ENCODE measurements around the gene SLC6A12. TPM values are rescaled to one million over a fixed set of nuclear protein-coding genes. Genes with fewer than 3 reads are reported as not detected.
A peak's percentile ranks its signal among the peaks of the same experiment; 100 is the strongest.

SLC6A12 gene
- total RNA-seq (2014; rRNA removed; shearing (Covaris generic)): not detected in 2 replicates

DNA sequence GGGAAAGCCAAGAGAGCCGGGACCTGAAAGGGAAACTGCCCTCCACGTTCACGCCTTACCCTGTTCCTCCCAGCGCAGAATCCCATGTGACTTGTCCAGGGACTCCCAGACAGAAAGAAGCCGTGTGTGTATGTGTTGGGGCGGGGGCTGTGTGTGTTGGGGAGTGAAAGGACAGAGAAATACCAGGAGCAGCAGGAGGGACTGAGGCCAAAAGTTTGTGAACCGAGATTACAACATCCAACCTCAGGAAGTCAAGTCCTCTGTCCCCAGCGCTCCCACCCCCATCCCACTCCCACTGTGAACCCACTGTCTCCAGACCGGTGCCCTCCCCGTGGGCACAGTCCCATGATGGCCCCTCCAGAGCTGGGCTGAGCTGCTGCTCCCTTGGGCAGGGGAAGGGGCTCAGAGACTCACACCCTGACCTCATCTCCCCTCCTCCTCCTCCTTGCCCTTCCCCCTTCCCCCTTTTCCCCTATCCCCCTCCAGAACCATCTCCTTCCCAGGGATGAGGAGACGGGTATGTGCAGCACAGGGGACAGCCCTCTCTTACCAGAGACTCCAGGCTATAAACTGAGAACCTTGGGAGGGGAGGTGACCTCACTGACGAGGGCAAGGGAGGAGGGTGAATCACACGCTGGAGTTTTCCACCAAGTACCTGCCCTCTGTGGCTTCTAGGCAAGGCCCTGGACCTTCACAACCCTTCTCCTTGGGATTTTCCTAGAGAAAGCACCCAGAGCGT, at the start of gene SLC6A12:
Gene SLC6A12 (minus strand): TSS at position 155 of the 739 bp plus-strand sequence. CDS start 4,171 bp downstream, outside the sequence.
- Histone ChIP-seq H3K27me3 (peaks cover 44% of the 10 kb centered on the region), H3K4me3 (no peak within 1 kb of the TSS), H3K9me3 (replicated peaks) (no peaks in the 10 kb centered on the region), H3K4me1 (no peaks in the 10 kb centered on the region), H3K36me3 (no peaks in the 10 kb centered on the region), H3K27ac (no peak within 1 kb of the TSS)
- no peak for DNase-seq

DNA sequence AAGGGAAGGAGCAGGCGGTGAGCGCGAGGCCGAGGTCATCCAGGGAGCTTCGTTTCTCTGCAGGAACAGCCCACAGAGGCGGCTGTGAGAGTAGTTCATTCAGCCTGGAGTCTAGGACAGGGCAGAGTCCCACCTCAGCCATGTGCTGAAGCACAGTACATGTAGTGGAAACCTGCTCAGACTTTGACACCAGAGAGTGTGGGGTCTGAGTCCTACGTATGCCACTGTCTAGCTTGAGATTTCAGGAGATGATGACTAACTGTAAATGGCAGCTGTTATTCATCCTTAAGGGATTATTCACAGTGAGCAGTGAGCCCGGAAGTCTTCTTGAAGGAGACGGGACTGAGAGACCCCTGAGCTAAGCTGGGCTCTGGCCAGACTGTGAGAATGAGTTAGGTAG, 49.6 kb upstream of the SLC6A12 start:
- Histone ChIP-seq H3K4me1 (peaks cover 2% of the 10 kb centered on the region; the same call in 1 of the 2 replicates), H3K4me3 (no peak overlapping the region), H3K9me3 (replicated peaks) (no peaks in the 10 kb centered on the region), H3K27ac (no peak overlapping the region), H3K36me3 (no peaks in the 10 kb centered on the region), H3K27me3 (peaks cover 5% of the 10 kb centered on the region)
- peak in 1 of 2 experiments; percentile 16 for DNase-seq

DNA sequence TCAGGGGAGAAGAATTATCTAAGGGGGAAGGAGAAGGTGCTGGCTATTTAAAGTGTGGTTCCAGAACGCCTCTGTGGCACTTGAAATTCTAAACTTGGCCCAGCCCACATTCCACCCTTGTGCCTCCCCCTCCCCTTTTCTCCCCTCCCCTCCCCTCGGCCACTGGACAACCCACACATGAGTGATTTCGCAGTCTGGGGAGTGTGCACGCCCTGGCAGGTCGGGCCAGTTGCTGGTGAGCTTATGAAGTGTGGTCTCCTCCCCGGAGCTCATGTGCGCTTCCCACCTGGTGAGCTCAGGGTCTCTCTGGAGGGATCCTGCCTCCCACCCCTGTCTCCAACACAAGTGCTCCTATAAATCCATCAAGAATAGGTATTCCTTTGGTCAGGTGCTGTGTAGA, 48.9 kb upstream of the SLC6A12 start, which contains the start of gene SLC6A13:
Gene SLC6A13 (minus strand): TSS at position 20 of the 400 bp plus-strand sequence. CDS start 2,784 bp downstream, outside the sequence.
- Histone ChIP-seq H3K36me3 (no peaks in the 10 kb centered on the region), H3K9me3 (replicated peaks) (no peaks in the 10 kb centered on the region), H3K4me1 (peaks cover 2% of the 10 kb centered on the region; the same call in 1 of the 2 replicates), H3K4me3 (no peak within 1 kb of the TSS), H3K27ac (no peak within 1 kb of the TSS), H3K27me3 (peaks cover 5% of the 10 kb centered on the region)
- peak; percentile 16 to 26 for DNase-seq

DNA sequence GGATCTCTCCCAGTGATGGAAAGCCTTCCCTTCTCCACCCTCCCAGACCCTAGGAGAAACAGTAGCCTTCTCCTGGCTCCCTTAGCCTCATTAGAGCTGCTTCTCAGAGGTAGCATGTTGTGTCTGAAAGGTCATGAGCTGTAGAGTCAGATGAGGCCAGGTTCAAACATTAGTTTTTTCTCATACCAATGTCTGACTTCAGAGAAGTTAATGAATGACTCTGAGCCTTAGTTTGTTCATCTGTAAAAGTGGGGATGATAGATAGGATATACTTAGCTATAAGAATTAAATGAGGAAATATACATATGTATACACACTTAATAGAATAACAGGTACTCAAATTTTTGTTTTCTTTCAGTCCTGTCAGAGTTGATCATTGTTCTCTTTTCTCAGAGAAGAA, 48.2 kb upstream of the SLC6A12 start:
- Histone ChIP-seq H3K9me3 (replicated peaks) (no peaks in the 10 kb centered on the region), H3K27me3 (peaks cover 5% of the 10 kb centered on the region), H3K27ac (no peak overlapping the region), H3K4me3 (no peak overlapping the region), H3K36me3 (no peaks in the 10 kb centered on the region), H3K4me1 (peaks cover 2% of the 10 kb centered on the region; the same call in 1 of the 2 replicates)
- no peak for DNase-seq

DNA sequence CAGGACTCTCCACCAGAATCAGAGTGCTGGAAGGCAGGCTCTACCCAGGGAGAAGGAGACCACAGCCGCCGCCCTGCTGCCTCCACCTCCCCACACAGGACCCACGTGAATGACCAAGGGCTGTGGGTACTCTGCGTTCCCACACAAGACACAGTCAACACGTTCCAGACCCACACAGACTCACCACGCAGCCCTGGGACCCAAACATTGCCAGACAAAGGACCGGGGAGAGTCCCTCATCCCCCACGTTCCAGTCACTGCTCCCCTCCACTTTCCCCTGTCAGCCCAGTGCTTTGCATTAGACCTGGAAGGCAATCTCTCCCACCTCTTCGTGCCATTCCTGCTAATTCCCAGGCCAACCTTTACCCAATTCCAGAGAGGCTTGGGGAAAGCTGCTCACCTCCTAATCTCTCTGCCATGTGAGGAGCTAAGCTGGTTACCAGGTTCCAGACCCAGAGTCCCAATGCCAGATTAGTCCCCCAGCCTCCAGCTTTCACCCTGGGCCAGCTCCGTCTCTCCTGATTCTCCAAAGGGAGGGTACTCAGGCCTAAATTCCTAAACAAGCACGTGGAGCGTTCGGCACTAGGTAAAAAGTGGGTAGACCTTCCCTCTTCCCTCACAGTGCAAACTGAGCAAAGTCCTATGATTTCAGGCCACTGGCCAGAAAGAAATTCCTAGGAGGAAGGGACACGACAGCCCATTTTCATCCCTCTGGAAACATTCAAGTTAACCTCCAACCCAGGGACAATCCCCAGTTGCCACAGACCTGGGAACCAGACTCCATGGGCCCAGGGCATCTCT, 43.8 kb upstream of the SLC6A12 start:
- peaks cover 2% of the 10 kb centered on the region; the same call in 1 of the 2 replicates for H3K4me1 ChIP-seq
- no peak overlapping the region for H3K27ac ChIP-seq

DNA sequence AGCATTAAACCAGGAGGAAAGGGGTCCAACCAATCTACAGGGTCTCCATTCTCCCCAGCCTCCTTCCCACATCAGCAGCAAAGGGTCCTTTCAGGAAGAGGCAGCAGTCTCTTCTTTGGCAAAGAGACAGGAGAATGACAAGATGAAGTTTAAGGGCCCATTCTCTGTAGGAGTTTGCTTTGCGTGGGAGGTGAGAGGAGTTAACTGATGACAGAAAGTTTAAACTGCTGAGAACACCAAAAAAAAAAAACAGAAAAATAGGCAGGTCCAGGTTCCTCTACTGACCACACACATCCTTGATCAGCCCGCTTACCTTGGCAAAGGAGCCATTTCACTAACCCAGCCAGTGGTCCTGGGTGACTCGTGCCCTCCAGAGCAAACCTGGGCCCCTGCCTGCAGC, 43.0 kb upstream of the SLC6A12 start:
- DNase-seq: no peak
- H3K27me3 ChIP-seq: peaks cover 5% of the 10 kb centered on the region
- H3K4me1 ChIP-seq: no peaks in the 10 kb centered on the region
- H3K9me3 ChIP-seq (replicated peaks): no peaks in the 10 kb centered on the region
- no peak overlapping the region for H3K4me3 ChIP-seq
- no peak overlapping the region for H3K27ac ChIP-seq
- H3K36me3 ChIP-seq: no peaks in the 10 kb centered on the region

More for the DNA sequence above, 43.8 kb upstream of the SLC6A12 start:
- no peaks in the 10 kb centered on the region for H3K9me3 ChIP-seq (replicated peaks)
- no peak for DNase-seq
- H3K27me3 ChIP-seq: peaks cover 5% of the 10 kb centered on the region
- no peaks in the 10 kb centered on the region for H3K36me3 ChIP-seq
- no peak overlapping the region for H3K4me3 ChIP-seq

DNA sequence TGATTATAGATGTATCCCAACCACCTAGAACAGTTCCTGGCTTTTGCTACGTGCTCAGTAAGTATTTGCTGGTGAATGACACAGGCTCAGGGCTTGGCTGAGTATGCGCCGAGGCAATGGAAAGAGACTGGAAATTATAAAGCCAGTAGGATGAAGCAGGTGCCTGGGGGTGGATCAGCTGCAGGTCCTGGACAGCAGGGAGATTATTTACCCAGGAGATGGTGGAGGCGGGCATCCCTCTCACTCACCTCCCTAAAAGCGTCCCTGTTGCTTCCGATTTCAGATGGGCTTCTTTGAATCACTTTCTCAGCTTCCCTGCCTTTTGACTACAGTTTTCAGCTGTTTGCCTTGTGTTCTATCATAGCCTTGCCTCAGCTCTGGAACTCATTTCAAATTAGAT, 42.3 kb upstream of the SLC6A12 start:
- H3K9me3 ChIP-seq (replicated peaks): no peaks in the 10 kb centered on the region
- DNase-seq: no peak
- H3K36me3 ChIP-seq: no peaks in the 10 kb centered on the region
- H3K27me3 ChIP-seq: peaks cover 5% of the 10 kb centered on the region
- H3K27ac ChIP-seq: no peak overlapping the region
- H3K4me3 ChIP-seq: no peak overlapping the region
- H3K4me1 ChIP-seq: no peaks in the 10 kb centered on the region

DNA sequence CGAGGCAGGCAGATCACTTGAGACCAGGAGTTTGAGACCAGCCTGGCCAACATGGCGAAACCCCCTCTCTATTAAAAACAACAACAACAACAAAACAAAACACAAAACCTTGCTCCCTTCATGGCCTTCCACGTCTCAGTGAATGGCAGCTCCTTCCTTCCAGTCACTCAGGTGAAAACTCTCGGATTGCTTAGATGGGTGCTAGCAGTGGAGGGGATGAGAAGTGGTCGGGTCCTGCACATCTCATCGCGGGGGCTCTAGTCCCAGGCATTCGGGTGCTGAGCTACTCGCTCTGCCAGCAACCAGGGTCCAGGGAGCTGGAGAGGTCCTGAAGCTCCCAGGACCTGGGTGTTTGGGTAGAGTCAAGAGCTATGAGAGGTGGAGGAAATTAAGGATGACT, 41.0 kb upstream of the SLC6A12 start:
- Histone ChIP-seq H3K9me3 (replicated peaks) (no peaks in the 10 kb centered on the region), H3K27ac (no peak overlapping the region), H3K4me1 (no peaks in the 10 kb centered on the region), H3K36me3 (no peaks in the 10 kb centered on the region), H3K27me3 (peaks cover under 1% of the 10 kb centered on the region; the same call in 1 of the 2 replicates), H3K4me3 (no peak overlapping the region)
- no peak for DNase-seq

DNA sequence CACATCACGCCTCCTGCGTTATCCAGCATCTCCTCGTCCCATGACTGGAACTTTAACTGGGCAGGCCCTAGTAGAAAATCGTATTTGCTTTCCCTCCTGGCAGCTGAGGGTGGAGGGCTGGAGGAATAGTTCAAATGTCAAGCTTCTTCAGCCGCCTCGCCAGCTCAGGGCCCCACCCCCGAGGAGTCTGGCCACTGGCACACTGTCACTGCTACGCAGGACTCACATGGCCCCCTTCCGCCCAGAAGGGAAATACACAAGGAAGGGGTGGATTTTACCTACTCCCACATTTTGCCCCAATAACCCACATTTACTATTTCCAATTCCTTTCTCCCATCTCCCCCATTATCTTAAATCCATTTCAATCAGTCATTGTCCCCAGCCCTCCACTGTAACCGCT, 40.1 kb upstream of the SLC6A12 start:
- Histone ChIP-seq H3K36me3 (no peaks in the 10 kb centered on the region), H3K9me3 (replicated peaks) (no peaks in the 10 kb centered on the region), H3K27ac (no peak overlapping the region), H3K4me1 (no peaks in the 10 kb centered on the region), H3K4me3 (no peak overlapping the region), H3K27me3 (no peaks in the 10 kb centered on the region)
- no peak for DNase-seq

DNA sequence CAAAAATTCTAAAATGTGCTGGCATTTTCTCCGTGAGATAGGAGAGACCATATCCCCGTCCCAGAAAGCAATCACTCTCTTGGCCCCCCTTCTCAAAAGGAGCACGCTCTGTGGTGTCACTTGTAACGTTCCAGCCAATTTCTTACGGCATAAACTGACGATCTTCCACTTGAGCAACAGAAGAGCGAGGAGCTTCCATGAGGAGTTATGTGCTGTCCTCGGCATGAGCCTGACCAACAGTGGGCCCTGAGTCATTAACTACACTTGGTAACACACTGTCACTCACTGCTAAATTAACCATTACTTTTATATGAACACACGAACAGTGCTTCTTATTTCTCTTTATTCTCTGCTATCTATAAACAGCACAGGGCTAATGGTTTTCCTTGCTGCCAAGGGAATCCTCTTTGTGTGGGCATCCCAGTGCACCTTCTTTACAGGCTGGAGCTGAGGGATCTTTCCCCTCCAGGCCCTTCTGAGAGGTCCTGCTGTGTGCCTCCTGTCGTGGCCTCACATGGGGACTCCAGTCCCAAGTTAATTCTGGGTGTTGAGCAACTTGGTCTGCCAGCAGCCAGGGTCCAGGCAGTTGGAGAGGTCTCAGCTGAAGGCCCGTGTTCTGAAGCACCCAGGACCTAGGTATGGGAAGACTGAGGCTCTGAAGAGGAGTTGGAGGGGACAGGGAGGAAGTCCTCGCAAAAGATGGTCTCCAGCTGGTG, 39.3 kb upstream of the SLC6A12 start:
- Histone ChIP-seq H3K4me3 (no peak overlapping the region), H3K27ac (no peak overlapping the region), H3K27me3 (no peaks in the 10 kb centered on the region), H3K4me1 (no peaks in the 10 kb centered on the region), H3K36me3 (no peaks in the 10 kb centered on the region), H3K9me3 (replicated peaks) (no peaks in the 10 kb centered on the region)
- DNase-seq: no peak

DNA sequence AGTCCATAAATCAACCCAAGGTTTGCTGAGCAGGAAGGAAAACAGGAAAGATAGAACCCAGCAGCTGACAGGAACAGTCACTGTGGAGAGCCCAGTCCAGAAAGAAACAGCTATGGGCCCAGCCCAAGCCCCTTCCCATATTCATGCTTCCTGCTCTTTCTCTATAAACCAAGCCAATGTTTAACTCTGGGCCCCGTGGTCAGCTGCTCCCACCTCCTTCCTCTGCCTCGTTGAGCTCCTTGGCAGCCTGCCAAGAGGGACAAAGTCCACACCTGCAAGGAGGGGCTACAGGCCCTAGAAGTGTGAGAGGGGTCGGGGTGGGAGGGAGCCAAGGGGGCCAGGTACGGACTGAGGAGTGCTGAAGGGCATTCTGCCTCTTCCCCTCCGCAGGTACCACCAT, 38.7 kb upstream of the SLC6A12 start:
- H3K27me3 ChIP-seq: no peaks in the 10 kb centered on the region
- H3K9me3 ChIP-seq (replicated peaks): no peaks in the 10 kb centered on the region
- no peaks in the 10 kb centered on the region for H3K4me1 ChIP-seq
- no peak for DNase-seq
- H3K36me3 ChIP-seq: no peaks in the 10 kb centered on the region
- no peak overlapping the region for H3K27ac ChIP-seq
- H3K4me3 ChIP-seq: no peak overlapping the region

DNA sequence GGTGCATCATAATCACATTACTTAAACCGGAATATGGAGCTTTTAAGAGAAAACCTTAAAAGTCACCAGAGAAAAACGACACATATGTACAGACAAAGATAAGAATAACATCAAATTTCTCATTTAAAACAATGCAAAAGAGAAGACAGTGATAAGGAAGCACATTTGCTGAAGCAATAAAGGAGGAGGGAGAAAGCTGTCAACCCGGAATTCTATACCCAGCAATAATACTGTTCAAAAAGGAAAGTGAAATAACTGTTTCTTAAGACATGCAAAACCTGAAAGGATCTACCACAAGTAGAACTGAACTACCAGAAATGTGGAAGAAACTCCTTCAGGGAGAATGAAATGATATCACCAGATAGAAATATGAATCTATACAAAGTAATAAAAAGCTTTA, 33.3 kb upstream of the SLC6A12 start:
- Histone ChIP-seq H3K4me3 (no peak overlapping the region), H3K4me1 (no peaks in the 10 kb centered on the region), H3K36me3 (no peaks in the 10 kb centered on the region), H3K9me3 (replicated peaks) (peaks cover 5% of the 10 kb centered on the region; the same call in 1 of the 2 replicates), H3K27ac (no peak overlapping the region), H3K27me3 (no peaks in the 10 kb centered on the region)
- DNase-seq: no peak

DNA sequence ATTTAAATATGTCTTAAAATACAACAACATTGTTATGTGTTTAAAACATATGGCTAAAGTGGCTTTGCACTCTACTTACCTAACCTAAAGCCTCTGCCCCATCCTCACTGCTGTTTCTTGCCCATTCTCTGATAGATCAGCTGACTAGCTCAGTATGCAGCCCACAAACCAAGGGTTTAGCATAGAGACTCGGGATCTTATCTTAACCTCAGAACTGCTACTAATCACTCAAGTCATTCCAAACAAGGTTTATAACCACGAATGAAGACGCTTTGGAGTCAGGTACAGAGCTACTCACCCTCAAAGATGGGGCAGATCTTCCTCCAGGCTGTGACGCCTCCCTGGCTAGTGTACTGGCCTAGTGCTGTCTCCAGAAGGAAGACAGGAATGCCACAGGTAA, 29.4 kb upstream of the SLC6A12 start:
- Histone ChIP-seq H3K27me3 (no peaks in the 10 kb centered on the region), H3K27ac (no peak overlapping the region), H3K36me3 (no peaks in the 10 kb centered on the region), H3K4me3 (no peak overlapping the region), H3K4me1 (no peaks in the 10 kb centered on the region), H3K9me3 (replicated peaks) (peaks cover 5% of the 10 kb centered on the region; the same call in 1 of the 2 replicates)
- no peak for DNase-seq

DNA sequence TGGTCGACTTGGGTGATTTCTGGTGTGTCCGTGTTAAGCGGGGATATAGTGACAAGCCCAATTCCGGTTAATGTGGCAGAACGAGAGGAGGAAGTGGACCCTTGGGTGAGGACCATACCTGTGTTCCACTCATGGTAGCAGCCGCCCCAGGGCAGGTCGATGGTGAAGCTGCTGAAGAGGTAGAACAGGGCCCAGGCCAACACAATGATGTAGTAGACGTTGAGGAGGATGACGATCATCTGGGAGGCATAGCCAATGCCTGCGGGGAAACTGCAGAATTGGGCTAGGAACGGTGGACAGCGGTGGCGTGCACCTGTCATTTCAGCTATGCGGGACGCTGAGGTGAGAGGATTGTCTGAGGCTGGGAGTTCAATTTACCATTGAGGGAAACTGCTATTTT, 28.5 kb upstream of the SLC6A12 start:
- H3K27ac ChIP-seq: no peak overlapping the region
- H3K36me3 ChIP-seq: no peaks in the 10 kb centered on the region
- no peak overlapping the region for H3K4me3 ChIP-seq
- no peaks in the 10 kb centered on the region for H3K4me1 ChIP-seq
- peaks cover 5% of the 10 kb centered on the region; the same call in 1 of the 2 replicates for H3K9me3 ChIP-seq (replicated peaks)
- no peaks in the 10 kb centered on the region for H3K27me3 ChIP-seq
- DNase-seq: no peak

Data from SJCRH30 (cell line).